Measurements from ENCODE around the gene TBKBP1.

The TBKBP1 gene, protein sequence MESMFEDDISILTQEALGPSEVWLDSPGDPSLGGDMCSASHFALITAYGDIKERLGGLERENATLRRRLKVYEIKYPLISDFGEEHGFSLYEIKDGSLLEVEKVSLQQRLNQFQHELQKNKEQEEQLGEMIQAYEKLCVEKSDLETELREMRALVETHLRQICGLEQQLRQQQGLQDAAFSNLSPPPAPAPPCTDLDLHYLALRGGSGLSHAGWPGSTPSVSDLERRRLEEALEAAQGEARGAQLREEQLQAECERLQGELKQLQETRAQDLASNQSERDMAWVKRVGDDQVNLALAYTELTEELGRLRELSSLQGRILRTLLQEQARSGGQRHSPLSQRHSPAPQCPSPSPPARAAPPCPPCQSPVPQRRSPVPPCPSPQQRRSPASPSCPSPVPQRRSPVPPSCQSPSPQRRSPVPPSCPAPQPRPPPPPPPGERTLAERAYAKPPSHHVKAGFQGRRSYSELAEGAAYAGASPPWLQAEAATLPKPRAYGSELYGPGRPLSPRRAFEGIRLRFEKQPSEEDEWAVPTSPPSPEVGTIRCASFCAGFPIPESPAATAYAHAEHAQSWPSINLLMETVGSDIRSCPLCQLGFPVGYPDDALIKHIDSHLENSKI

DNA sequence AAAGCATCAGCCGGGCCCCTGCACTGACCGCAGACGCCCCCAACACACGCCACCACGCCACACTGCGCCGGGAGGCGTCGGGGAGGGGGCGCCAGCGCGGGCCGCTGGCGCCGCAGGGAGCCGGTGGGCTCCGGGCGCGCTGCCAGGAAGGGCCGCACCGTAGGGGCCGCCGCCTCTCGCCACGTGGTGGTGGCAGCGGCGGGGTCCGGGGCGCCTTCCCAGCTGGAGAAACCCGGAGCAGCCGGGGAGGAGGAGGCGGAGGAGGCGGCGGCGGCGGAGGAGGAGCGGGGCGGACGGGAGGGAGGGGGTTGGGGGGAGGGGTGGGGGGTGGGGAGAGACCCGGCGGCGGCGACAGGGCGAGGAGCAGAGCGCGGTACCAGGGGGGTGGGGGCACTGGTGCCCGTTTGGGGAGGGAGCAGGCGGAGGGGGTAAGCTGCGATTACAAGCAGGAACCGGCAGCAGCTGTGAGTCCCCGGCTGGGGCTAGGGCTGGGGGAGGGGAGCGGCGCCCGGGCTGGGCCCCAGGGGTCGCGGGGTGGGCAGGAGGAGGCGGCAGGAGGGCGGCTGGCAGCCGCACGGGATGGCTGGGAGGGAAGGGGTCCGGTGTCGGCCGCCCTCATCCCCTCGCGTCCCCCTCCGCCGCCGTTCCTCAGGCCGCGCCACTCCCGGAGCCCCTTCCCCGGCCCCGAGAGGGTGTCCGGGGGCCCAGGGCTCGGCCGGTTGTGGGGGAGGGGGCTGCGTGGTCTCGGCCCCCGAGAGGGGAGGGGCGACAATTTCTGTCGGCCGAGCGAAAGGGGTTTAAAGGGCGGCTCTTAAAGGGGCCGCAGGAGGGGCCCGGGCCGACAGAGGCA is at the start of gene TBKBP1:
Gene TBKBP1, plus strand, starts transcription at position 431 of the 850 bp plus-strand sequence. CDS start 1,952 bp downstream, outside the sequence.
- TF ChIP-seq, protein P1, sequence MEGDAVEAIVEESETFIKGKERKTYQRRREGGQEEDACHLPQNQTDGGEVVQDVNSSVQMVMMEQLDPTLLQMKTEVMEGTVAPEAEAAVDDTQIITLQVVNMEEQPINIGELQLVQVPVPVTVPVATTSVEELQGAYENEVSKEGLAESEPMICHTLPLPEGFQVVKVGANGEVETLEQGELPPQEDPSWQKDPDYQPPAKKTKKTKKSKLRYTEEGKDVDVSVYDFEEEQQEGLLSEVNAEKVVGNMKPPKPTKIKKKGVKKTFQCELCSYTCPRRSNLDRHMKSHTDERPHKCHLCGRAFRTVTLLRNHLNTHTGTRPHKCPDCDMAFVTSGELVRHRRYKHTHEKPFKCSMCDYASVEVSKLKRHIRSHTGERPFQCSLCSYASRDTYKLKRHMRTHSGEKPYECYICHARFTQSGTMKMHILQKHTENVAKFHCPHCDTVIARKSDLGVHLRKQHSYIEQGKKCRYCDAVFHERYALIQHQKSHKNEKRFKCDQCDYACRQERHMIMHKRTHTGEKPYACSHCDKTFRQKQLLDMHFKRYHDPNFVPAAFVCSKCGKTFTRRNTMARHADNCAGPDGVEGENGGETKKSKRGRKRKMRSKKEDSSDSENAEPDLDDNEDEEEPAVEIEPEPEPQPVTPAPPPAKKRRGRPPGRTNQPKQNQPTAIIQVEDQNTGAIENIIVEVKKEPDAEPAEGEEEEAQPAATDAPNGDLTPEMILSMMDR (IDR thresholded peaks at IDR 0.05): no peak

DNA sequence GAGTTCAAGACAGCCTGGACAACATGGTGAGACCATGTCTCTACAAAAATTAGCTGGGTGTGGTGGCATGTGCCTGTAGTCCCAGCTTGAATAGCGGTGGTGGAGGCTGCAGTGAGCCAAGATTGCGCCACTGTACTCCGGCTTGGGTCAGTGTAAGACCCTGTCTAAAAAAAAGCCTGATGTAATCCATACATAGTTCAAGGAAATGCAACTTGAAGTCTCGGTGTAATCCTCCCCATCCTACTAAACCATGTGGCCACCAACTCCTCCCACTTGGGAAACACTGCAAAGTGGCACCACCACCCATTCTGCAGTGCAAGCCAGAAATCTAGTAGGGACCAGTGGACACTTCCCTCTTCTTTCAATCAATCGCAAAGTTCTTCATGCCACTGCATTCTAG is 49.6 kb upstream of the TBKBP1 start:
- TF ChIP-seq, protein P1 (IDR thresholded peaks at IDR 0.05): no peak

- TF ChIP-seq, protein P1 (IDR thresholded peaks at IDR 0.05): no peak
These were observed 44.6 kb upstream of the TBKBP1 start, which contains the start of gene KPNB1 for GRCh38 chr17:47649153-47649971. KPNB1 (plus strand) TSS chr17:47649919; CDS start chr17:47650245, 326 bp downstream.

DNA sequence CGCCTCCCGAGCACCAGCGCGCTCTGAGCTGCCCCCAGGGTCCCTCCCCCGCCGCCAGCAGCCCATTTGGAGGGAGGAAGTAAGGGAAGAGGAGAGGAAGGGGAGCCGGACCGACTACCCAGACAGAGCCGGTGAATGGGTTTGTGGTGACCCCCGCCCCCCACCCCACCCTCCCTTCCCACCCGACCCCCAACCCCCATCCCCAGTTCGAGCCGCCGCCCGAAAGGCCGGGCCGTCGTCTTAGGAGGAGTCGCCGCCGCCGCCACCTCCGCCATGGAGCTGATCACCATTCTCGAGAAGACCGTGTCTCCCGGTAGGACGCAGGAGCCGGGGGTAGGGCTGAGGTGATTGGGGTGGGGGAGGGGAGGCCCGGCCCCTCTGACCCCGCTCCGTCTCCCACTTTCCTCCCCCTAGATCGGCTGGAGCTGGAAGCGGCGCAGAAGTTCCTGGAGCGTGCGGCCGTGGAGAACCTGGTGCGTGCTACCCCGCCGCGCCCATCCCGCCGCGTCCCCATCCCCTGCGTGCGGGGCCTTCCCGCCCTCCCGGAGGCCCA is 43.9 kb upstream of the TBKBP1 start:
- TF ChIP-seq, protein P1 (IDR thresholded peaks at IDR 0.05): no peak

- TF ChIP-seq, protein P1 (IDR thresholded peaks at IDR 0.05): no peak
These were observed 43.1 kb upstream of the TBKBP1 start for GRCh38 chr17:47650525-47651522.

GRCh38 chr17:47651704-47652103 is 42.3 kb upstream of the TBKBP1 start:
- TF ChIP-seq, protein P1 (IDR thresholded peaks at IDR 0.05): no peak

Measured in LNCAP (cell line).